A549 (cell line): ENCODE results near the gene SS18L1. TPM values are rescaled to one million over a fixed set of nuclear protein-coding genes. Genes with fewer than 3 reads are reported as not detected.

Experiments used
- ATAC-seq, 2 experiments: fragments of 200-7000 bp in 1 of 2; fragments of >200 bp in 1 of 2; cut with Nextera tagmentation in 1 of 2; cut with Tn5 transposase in 1 of 2; 3 replicates each; pipeline versions ENCODE4 v1.8.0 to v1.9.1; 2018 to 2020; ENCODE audit warnings: mild to moderate bottlenecking in 1 of 2, moderate library complexity in 1 of 2
- CTCF ChIA-PET: fragments of 300-600 bp; sonication (Branson Sonifier 250); formaldehyde crosslinking; extraction: SDS; loops from one replicate; lab custom pipeline; 2021; ENCODE audit warnings: antibody characterized with exemption, inconsistent platforms; lab: Yijun Ruan, JAX
- POLR2A ChIA-PET: fragments of 350-600 bp; formaldehyde crosslinking; extraction: SDS; loops from one replicate; lab custom pipeline; 2021; ENCODE audit warnings: antibody characterized with exemption, inconsistent platforms; lab: Yijun Ruan, JAX
- DNase-seq, 2 experiments: peaks; one replicate each; pipeline versions ENCODE4 v3.0.0 to v3.0.0-alpha.2; 2011 to 2016; ENCODE audit warnings: low read depth in 1 of 2, low spot score in 1 of 2
- FAIRE-seq: peaks from 2 replicates; lab custom pipeline; 2011; peaks lifted over from hg19 to GRCh38; lab: Jason Lieb, UNC
- H3K27ac ChIP-seq, 2 experiments: fragments of >200 bp; sonication (Bioruptor Twin); formaldehyde crosslinking; 3 replicates each; pipeline ENCODE4 v1.5.1; 2016 to 2017
- H3K4me1 ChIP-seq: fragments of >200 bp; sonication (Bioruptor Twin); formaldehyde crosslinking; 3 replicates; pipeline ENCODE4 v1.6.1; 2016
- H3K4me2 ChIP-seq: fragments of >200 bp; sonication (Bioruptor Twin); formaldehyde crosslinking; 3 replicates; pipeline ENCODE4 v1.6.1; 2016
- H3K4me3 ChIP-seq: fragments of >200 bp; sonication (Bioruptor Twin); formaldehyde crosslinking; 3 replicates; pipeline ENCODE4 v1.5.1; 2016
- H3K9me3 ChIP-seq: fragments of >200 bp; sonication (Bioruptor Twin); formaldehyde crosslinking; 3 replicates; pipeline ENCODE4 v1.6.1; 2016
- BCL3 ChIP-seq: fragments of >200 bp; sonication (Bioruptor Twin); formaldehyde crosslinking; IDR thresholded peaks from 3 replicates; pipeline ENCODE4 v1.6.1; 2016
- CBX8 ChIP-seq: fragments of 200-600 bp; sonication (generic); IDR thresholded peaks from 2 replicates; pipeline ENCODE4 v1.6.1; 2016
- ESRRA ChIP-seq: fragments of 150-350 bp; IDR thresholded peaks from 2 replicates; pipeline ENCODE4 v1.6.1; 2014; ENCODE audit warnings: mild to moderate bottlenecking, low read length, borderline replicate concordance
- FOSB ChIP-seq: fragments of 250-450 bp; sonication (Bioruptor Pico); IDR thresholded peaks from 2 replicates; pipeline ENCODE4 v1.5.0; 2020; ENCODE audit warnings: mild to moderate bottlenecking, moderate library complexity
- GATA3 ChIP-seq: IDR thresholded peaks from 2 replicates; pipeline ENCODE4 v1.6.1; 2012; ENCODE audit warnings: borderline replicate concordance
- HMGXB4 ChIP-seq: fragments of 250-450 bp; sonication (Bioruptor Pico); IDR thresholded peaks from 2 replicates; pipeline ENCODE4 v1.5.0; 2021; ENCODE audit warnings: mild to moderate bottlenecking, moderate library complexity, borderline replicate concordance
- HOXA7 ChIP-seq: fragments of 250-450 bp; sonication (Bioruptor Pico); IDR thresholded peaks from 2 replicates; pipeline ENCODE4 v1.5.0; 2020; ENCODE audit warnings: mild to moderate bottlenecking, moderate library complexity
- HOXB5 ChIP-seq: fragments of 250-450 bp; sonication (Bioruptor Pico); IDR thresholded peaks from 2 replicates; pipeline ENCODE4 v1.5.0; 2020; ENCODE audit warnings: mild to moderate bottlenecking, moderate library complexity
- JUNB ChIP-seq: fragments of >200 bp; sonication (Bioruptor Twin); formaldehyde crosslinking; IDR thresholded peaks from 2 replicates; pipeline ENCODE4 v1.6.1; 2016
- KDM1A ChIP-seq: fragments of 200-600 bp; sonication (generic); IDR thresholded peaks from 2 replicates; pipeline ENCODE4 v1.6.1; 2016; ENCODE audit warnings: low read depth, mild to moderate bottlenecking
- KDM5A ChIP-seq: fragments of 200-600 bp; sonication (generic); IDR thresholded peaks from 2 replicates; pipeline ENCODE4 v1.6.1; 2016; ENCODE audit warnings: antibody characterized with exemption, mild to moderate bottlenecking
- MAFK ChIP-seq: fragments of 450-650 bp; IDR thresholded peaks from 2 replicates; pipeline ENCODE4 v1.6.1; 2014; ENCODE audit not compliant: partially characterized antibody
- MAX ChIP-seq: IDR thresholded peaks from 2 replicates; pipeline ENCODE4 v1.6.1; 2012
- MYC ChIP-seq: IDR thresholded peaks from 2 replicates; pipeline ENCODE4 v1.6.1; 2012; ENCODE audit warnings: mild to moderate bottlenecking, inconsistent platforms, low read length, improper control_type of control experiment, borderline replicate concordance
- NR3C1 ChIP-seq: fragments of >200 bp; sonication (Bioruptor Twin); formaldehyde crosslinking; IDR thresholded peaks from 3 replicates; pipeline ENCODE4 v1.6.1; 2017
- PBX3 ChIP-seq: IDR thresholded peaks from 2 replicates; pipeline ENCODE4 v1.6.1; 2012
- POLR2A ChIP-seq: IDR thresholded peaks from 2 replicates; pipeline ENCODE4 v1.6.1; 2012; ENCODE audit warnings: mild to moderate bottlenecking, low read length
- POLR2AphosphoS2 ChIP-seq: conservative IDR thresholded peaks from 2 replicates; pipeline ENCODE4 v1.6.1; 2012; ENCODE audit warnings: low read length, improper control_type of control experiment, inconsistent platforms
- RAD21 ChIP-seq, 2 experiments: fragments of >200 bp in 1 of 2; sonication (Bioruptor Twin) in 1 of 2; formaldehyde crosslinking in 1 of 2; IDR thresholded peaks in 1 of 2; conservative IDR thresholded peaks in 1 of 2; 2 replicates in 1 of 2; 3 replicates in 1 of 2; pipeline ENCODE4 v1.6.1; 2012 to 2018; ENCODE audit warnings: inconsistent platforms in 1 of 2
- RARB ChIP-seq: fragments of 250-450 bp; sonication (Bioruptor Pico); IDR thresholded peaks from 2 replicates; pipeline ENCODE4 v1.8.0; 2021; ENCODE audit warnings: mild to moderate bottlenecking, moderate library complexity
- RCOR1 ChIP-seq: fragments of 150-350 bp; IDR thresholded peaks from 2 replicates; pipeline ENCODE4 v1.6.1; 2014; ENCODE audit warnings: antibody characterized with exemption, low read length, low read depth
- RFX5 ChIP-seq: fragments of 450-650 bp; IDR thresholded peaks from 2 replicates; pipeline ENCODE4 v1.7.1; 2014; ENCODE audit warnings: antibody characterized with exemption, mild to moderate bottlenecking, moderate library complexity
- ZFP36 ChIP-seq: fragments of 450-650 bp; IDR thresholded peaks from 2 replicates; pipeline ENCODE4 v1.6.1; 2014; ENCODE audit warnings: borderline replicate concordance; ENCODE audit not compliant: partially characterized antibody
- ZNF302 ChIP-seq: fragments of 250-450 bp; sonication (Bioruptor Pico); IDR thresholded peaks from 2 replicates; pipeline ENCODE4 v1.9.0; 2021; ENCODE audit warnings: inconsistent platforms, mild to moderate bottlenecking, moderate library complexity
- ZSCAN20 ChIP-seq: fragments of 250-450 bp; sonication (Bioruptor Pico); IDR thresholded peaks from 2 replicates; pipeline ENCODE4 v1.8.0; 2022; ENCODE audit warnings: mild to moderate bottlenecking, moderate library complexity
- WGBS: methylation state at CpG from one replicate; pipeline ENCODE4 v1.1.6; 2017; ENCODE audit errors: missing lambda C conversion rate; 5-methylcytosine and 5-hydroxymethylcytosine counted together
- polyA plus RNA-seq, 4 experiments: library from polyadenylated mRNA; depleted of rRNA in 3 of 4; stranded (reverse); fragments of >200 nt; fragmentation: RNase III in 1 of 4; extraction: RNeasy Plus Mini Kit Qiagen cat#74134 plus additional on column Dnase treatment in 1 of 4; gene quantifications; 2 replicates in 3 of 4; 3 replicates in 1 of 4; pipeline ENCODE4 v1.2.3, GENCODE V29; 2011 to 2017

Gene SS18L1
- polyA plus RNA-seq, 2 of the 4 experiments (the other 2 are of a cell fraction): 7.4 to 13.1 TPM

GRCh38 chr20:62149532-62150309, 6.2 kb downstream of the SS18L1 start:
- FAIRE-seq (no peak), DNase-seq (no peak), ATAC-seq (no peak; a peak in 2 of 6 replicates)
- POLR2A ChIA-PET: no interaction called here
- TF ChIP-seq FOSB (CRISPR knock-in tag) (no peak), MYC (no peak), RFX5 (no peak), MAFK (peak; percentile 74)
- Histone ChIP-seq H3K4me1 (peaks cover 6% of the 10 kb centered on the region), H3K9me3 (peaks cover 6% of the 10 kb centered on the region; the same call in 2 of the 3 replicates), H3K4me2 (no peak overlapping the region), H3K4me3 (no peak overlapping the region), H3K27ac (no peak overlapping the region)
- WGBS: 92% methylated on average over 23 of the region's 24 CpGs
- CTCF ChIA-PET: interaction anchor here (0.7 to 1.4 kb wide), 2 partner anchors 86 to 138 kb away, joined by 3 to 5 read pairs; no protein-coding TSS in a partner anchor

GRCh38 chr20:62150310-62150575, 6.7 kb downstream of the SS18L1 start:
- Histone ChIP-seq H3K4me2 (no peak overlapping the region), H3K27ac (no peak overlapping the region), H3K4me3 (no peak overlapping the region), H3K9me3 (peaks cover 6% of the 10 kb centered on the region; the same call in 2 of the 3 replicates), H3K4me1 (peaks cover 3% of the 10 kb centered on the region)
- ATAC-seq (peak in 1 of 2 experiments; percentile 18; a peak in 1 of 6 replicates), FAIRE-seq (no peak), DNase-seq (no peak)
- ChIA-PET CTCF (interaction anchor here (1.4 kb wide), 1 partner anchor 139 kb away, joined by 5 read pairs; no protein-coding TSS in a partner anchor), POLR2A (no interaction called here)
- TF ChIP-seq POLR2AphosphoS2 (no peak), POLR2A (no peak), RARB (no peak), NR3C1 (no peak)
- 93% methylated on average over 11 of the region's 11 CpGs for WGBS

- ChIA-PET POLR2A (no interaction called here), CTCF (no interaction called here)
- DNase-seq: no peak
- H3K4me3 ChIP-seq: no peak overlapping the region
- WGBS: 90% methylated on average over 8 of the region's 11 CpGs
- no peak for TF ChIP-seq HOXB5 (CRISPR knock-in tag)
- no peak for TF ChIP-seq JUNB
- no peak for TF ChIP-seq ESRRA
- no peak for TF ChIP-seq KDM5A
- TF ChIP-seq RCOR1: no peak
- no peak for TF ChIP-seq POLR2A
- no peak for TF ChIP-seq RAD21 (conservative IDR thresholded peaks at IDR 0.05 in 1 of 2, IDR thresholded peaks at IDR 0.05 in 1 of 2)
- no peak for TF ChIP-seq BCL3
- TF ChIP-seq MAX: no peak
- TF ChIP-seq CBX8: no peak
- no peak for TF ChIP-seq FOSB (CRISPR knock-in tag)
- TF ChIP-seq HOXA7 (CRISPR knock-in tag): no peak
- TF ChIP-seq ZSCAN20 (CRISPR knock-in tag): no peak
- no peak for TF ChIP-seq ZNF302 (CRISPR knock-in tag)
- TF ChIP-seq, all 56 proteins: peak for 0
- Histone ChIP-seq H3K4me1 (peaks cover 12% of the 10 kb centered on the region), H3K27ac (no peak overlapping the region), H3K9me3 (peaks cover 6% of the 10 kb centered on the region; the same call in 2 of the 3 replicates), H3K4me2 (no peak overlapping the region)
- no peak for FAIRE-seq
- no peak for ATAC-seq
Measured at GRCh38 chr20:62151225-62151624, 7.7 kb downstream of the SS18L1 start.

GRCh38 chr20:62151835-62152364, 8.3 kb downstream of the SS18L1 start:
- no peak for ATAC-seq
- Histone ChIP-seq H3K4me2 (no peak overlapping the region), H3K9me3 (peaks cover 6% of the 10 kb centered on the region; the same call in 2 of the 3 replicates), H3K4me1 (peaks cover 16% of the 10 kb centered on the region), H3K27ac (no peak overlapping the region), H3K4me3 (no peak overlapping the region)
- no peak for FAIRE-seq
- CTCF ChIA-PET: interaction anchor here (1.2 kb wide), 1 partner anchor 11 kb away, joined by 3 read pairs; no protein-coding TSS in a partner anchor
- 85% methylated on average over 18 of the region's 23 CpGs for WGBS
- DNase-seq: no peak
- POLR2A ChIA-PET: no interaction called here
- TF ChIP-seq KDM1A: no peak
- no peak for TF ChIP-seq HMGXB4 (CRISPR knock-in tag)
- TF ChIP-seq ZFP36: no peak
- no peak for TF ChIP-seq GATA3
- TF ChIP-seq FOSB (CRISPR knock-in tag): no peak
- no peak for TF ChIP-seq PBX3
